Large intestine (tissue), 3 donors: ENCODE measurements around the gene EDA. TPM values are rescaled to one million over a fixed set of nuclear protein-coding genes. Genes with fewer than 3 reads are reported as not detected.

Experiments used
- DNase-seq, 2 donors: peaks; one replicate each; pipeline versions ENCODE4 v3.0.0 to v3.0.0-alpha.2; 2013
- H3K27ac ChIP-seq: one replicate; pipeline ENCODE4 v1.5.1; 2013; ENCODE audit warnings: low read length
- H3K27me3 ChIP-seq: 2 replicates; pipeline ENCODE4 v1.6.1; 2013; ENCODE audit warnings: low read length; ENCODE audit not compliant: control insufficient read depth, insufficient read depth
- H3K36me3 ChIP-seq: 2 replicates; pipeline ENCODE4 v1.6.1; 2013; ENCODE audit warnings: low read length; ENCODE audit not compliant: control insufficient read depth, insufficient read depth
- H3K4me1 ChIP-seq: one replicate; pipeline ENCODE4 v1.6.1; 2013; ENCODE audit warnings: low read length; ENCODE audit not compliant: control insufficient read depth, insufficient read depth
- H3K4me3 ChIP-seq: one replicate; pipeline ENCODE4 v1.5.1; 2013; ENCODE audit warnings: low read length
- H3K9me3 ChIP-seq: one replicate; pipeline ENCODE4 v1.6.1; 2013; ENCODE audit warnings: mild to moderate bottlenecking, low read depth, low read length, moderate library complexity; ENCODE audit not compliant: control insufficient read depth
- WGBS: methylation state at CpG from one replicate; pipeline ENCODE4 v1.1.5; 2013; ENCODE audit warnings: low lambda C conversion rate; ENCODE audit not compliant: insufficient coverage; 5-methylcytosine and 5-hydroxymethylcytosine counted together
- polyA plus RNA-seq: library from polyadenylated mRNA; unstranded; fragments of 120-200 nt; gene quantifications from one replicate; pipeline ENCODE4 v1.2.1, GENCODE V29; 2013

Gene EDA
- polyA plus RNA-seq, 1 donor, result 25.1 TPM

DNA sequence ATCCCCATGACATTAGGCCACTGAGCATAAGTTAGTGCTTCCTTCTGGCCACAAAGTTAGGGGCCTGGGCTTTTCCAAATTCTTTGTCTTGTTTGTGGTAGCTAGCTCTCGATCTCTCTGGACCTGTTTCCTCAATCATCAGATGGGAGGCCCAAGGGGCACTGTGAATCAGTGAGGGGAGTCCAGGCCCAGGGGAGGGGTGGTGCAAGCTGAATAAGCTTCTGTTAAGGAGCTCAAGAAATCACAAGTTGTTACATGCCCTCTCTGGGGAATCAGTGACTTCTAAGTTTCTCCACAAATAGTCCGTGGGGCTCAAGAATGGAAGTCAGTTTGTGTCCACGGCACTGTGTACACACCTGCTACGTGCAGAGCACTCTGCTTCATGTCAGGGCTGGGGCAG is 418.7 kb downstream of the EDA start:
- H3K27ac ChIP-seq, result no peak overlapping the region
- DNase-seq, result no peak
- H3K4me3 ChIP-seq, result no peak overlapping the region
- no CpG with 5 or more reads among the region's 4 CpGs for WGBS
- H3K27me3 ChIP-seq, result no peaks in the 10 kb centered on the region
- no peaks in the 10 kb centered on the region for H3K4me1 ChIP-seq
- no peaks in the 10 kb centered on the region for H3K9me3 ChIP-seq
- peaks cover 6% of the 10 kb centered on the region for H3K36me3 ChIP-seq

DNA sequence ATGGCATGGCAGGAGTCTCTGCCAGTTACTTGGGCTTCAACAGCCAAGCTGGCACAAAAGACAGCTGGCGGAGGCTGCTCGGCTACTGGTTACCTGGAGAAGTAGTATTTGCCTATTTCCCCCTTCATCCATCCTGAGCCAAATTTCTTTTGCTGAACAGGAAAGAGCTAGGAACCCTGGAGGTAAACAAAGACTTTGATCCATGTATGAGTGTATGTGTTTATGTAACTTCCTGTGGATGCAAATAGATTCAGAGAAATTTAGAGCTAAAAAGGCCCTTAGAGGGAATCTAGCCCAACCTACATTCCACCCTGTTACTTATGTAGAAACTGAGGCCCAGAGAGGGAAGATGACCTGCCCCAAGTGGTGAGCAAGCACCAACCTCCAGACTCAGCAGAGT is 422.6 kb downstream of the EDA start:
- no peaks in the 10 kb centered on the region for H3K9me3 ChIP-seq
- DNase-seq, result no peak
- H3K27ac ChIP-seq, result no peak overlapping the region
- H3K4me3 ChIP-seq, result no peak overlapping the region
- no CpG with 5 or more reads among the region's 2 CpGs for WGBS
- H3K36me3 ChIP-seq, result peaks cover 6% of the 10 kb centered on the region
- H3K4me1 ChIP-seq, result no peaks in the 10 kb centered on the region
- H3K27me3 ChIP-seq, result no peaks in the 10 kb centered on the region

DNA sequence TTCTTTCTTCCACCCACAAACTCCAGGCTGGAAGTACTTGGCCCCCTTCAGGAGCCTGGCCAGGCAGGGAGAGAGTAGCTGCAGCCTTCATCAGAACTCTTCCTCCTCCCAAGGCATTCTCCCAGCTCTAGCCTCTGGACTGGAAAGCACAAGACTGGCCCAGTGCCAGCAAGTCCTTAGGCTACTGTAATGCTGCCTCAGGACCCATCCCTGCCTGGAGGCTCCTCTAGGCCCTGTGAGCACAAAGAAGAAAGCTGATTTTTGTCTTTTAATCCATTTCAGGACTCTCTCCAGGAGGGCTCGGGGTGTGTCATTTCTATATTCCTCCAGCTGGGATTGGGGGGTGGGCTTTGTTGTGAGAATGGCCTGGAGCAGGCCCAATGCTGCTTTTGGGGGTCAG is 423.0 kb downstream of the EDA start:
- no peak for DNase-seq
- WGBS, result no CpG with 5 or more reads among the region's 1 CpG
- Histone ChIP-seq H3K9me3 (no peaks in the 10 kb centered on the region), H3K27ac (no peak overlapping the region), H3K4me3 (no peak overlapping the region), H3K4me1 (no peaks in the 10 kb centered on the region), H3K36me3 (peaks cover 6% of the 10 kb centered on the region), H3K27me3 (no peaks in the 10 kb centered on the region)

DNA sequence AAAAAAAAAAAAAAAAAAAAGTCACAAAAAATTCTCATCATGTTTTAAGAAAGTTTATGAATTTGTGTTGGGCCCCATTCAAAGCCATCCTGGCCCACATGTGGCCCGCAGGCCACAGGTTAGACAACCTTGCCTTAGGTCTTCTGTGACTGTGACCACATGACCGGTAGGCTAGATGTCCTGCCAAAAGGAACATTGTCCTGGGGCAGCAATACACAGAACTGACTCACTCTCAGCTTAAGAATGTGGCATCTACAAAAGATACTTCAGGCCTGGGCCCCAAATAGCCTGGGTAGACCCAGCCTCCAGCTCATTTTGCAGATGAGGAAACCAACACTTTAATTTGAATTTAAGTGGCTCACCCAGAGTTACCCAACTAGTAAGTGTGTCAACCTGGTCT is 423.8 kb downstream of the EDA start:
- no peaks in the 10 kb centered on the region for H3K27me3 ChIP-seq
- H3K4me1 ChIP-seq, result no peaks in the 10 kb centered on the region
- H3K9me3 ChIP-seq, result no peaks in the 10 kb centered on the region
- WGBS, result no CpG with 5 or more reads among the region's 2 CpGs
- no peak overlapping the region for H3K27ac ChIP-seq
- no peak overlapping the region for H3K4me3 ChIP-seq
- no peak for DNase-seq
- peaks cover 6% of the 10 kb centered on the region for H3K36me3 ChIP-seq

GRCh38 chrX:70041993-70042392 is 426.1 kb downstream of the EDA start:
- Histone ChIP-seq H3K4me3 (no peak overlapping the region), H3K9me3 (no peaks in the 10 kb centered on the region), H3K36me3 (no peaks in the 10 kb centered on the region), H3K27me3 (no peaks in the 10 kb centered on the region), H3K27ac (no peak overlapping the region), H3K4me1 (no peaks in the 10 kb centered on the region)
- WGBS, result no CpG with 5 or more reads among the region's 6 CpGs
- no peak for DNase-seq

DNA sequence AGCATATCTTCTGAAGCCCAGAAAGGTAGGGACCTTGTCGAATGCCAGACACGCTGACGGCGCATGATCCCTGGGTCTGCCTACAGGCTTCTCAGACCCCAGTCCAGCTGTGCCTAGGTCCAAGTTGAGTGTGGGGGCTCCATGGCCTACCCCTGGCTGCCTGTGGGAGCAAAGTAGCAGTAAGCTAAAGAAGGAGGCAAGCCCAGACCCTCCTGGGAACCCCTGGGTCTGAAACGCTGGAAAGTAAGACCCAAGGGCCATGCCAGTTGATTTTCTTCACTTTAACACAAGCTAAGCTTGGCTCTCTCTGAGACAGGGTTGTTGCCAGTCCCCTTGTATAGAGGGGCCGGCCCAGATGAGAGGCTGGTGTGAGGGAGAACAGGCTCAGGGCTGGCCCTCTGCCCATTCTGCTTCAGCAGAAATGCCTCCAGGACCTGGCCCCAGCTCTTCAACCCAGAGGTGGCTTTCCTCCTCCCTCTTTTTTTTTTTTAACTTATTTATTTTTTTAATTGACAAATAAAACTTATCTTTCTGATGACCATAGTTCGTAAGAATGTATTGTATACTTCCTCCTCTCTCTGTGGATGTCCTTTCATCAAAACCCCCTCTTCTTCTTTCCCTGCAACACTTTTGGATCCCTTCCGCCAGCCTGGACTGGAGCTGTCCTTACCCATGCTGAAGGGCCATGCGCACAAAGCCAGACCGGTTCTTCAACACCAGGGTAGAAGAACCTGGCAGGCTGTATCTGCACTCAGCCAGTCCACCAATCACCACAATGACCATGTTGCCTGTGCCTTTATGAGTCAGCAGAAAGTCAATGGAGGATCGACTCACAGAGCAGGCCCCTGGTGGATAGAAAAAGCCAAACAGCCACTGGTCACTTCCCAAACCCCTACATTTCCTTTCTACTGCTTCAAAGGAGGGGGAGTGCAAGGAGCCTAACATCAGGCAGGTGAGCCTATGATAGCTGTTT is 426.8 kb downstream of the EDA start:
- Histone ChIP-seq H3K4me1 (no peaks in the 10 kb centered on the region), H3K27me3 (no peaks in the 10 kb centered on the region), H3K36me3 (no peaks in the 10 kb centered on the region), H3K9me3 (no peaks in the 10 kb centered on the region), H3K27ac (no peak overlapping the region), H3K4me3 (no peak overlapping the region)
- WGBS, result no CpG with 5 or more reads among the region's 11 CpGs
- no peak for DNase-seq

- no peak for DNase-seq
- no CpG with 5 or more reads among the region's 9 CpGs for WGBS
- H3K9me3 ChIP-seq, result no peaks in the 10 kb centered on the region
- H3K4me3 ChIP-seq, result no peak overlapping the region
- no peaks in the 10 kb centered on the region for H3K4me1 ChIP-seq
- no peaks in the 10 kb centered on the region for H3K36me3 ChIP-seq
- H3K27me3 ChIP-seq, result no peaks in the 10 kb centered on the region
- H3K27ac ChIP-seq, result no peak overlapping the region
These were observed 427.8 kb downstream of the EDA start for GRCh38 chrX:70043685-70044084.

DNA sequence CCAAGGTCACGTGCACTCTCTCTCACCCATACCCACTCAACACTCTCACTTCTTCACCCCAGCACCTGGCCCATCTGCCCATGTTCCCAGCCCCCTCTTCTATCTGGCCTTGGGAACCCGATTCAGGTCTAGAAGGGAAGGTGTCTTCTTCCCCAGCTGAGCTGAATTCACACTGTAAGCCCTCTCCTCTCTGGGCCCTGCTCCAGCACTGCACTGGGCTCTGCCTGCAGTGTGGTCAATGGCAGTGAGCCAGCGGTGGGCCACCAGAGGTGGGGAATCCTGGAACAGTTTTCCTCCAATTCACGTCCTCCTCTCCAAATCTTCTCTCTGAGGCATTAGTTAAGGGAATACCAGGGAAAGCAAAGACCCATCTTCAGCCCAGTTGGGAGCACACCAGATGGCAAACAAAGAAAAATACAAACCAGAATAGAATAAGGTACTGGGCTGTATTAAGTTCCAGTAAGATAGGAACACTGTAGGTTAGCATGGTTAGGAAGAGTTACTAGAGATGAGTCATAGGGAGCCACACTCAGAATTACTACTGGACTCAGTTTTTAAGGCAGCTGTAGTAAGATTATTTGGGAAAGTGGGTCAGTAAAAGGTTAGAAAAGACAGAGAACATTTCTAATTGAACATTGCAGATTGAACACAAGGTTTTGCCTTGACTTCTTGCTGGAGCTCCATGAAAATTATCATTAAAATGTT is 428.8 kb downstream of the EDA start:
- WGBS, result no CpG with 5 or more reads among the region's 4 CpGs
- DNase-seq, result no peak
- H3K9me3 ChIP-seq, result no peaks in the 10 kb centered on the region
- H3K4me3 ChIP-seq, result no peak overlapping the region
- no peak overlapping the region for H3K27ac ChIP-seq
- H3K4me1 ChIP-seq, result no peaks in the 10 kb centered on the region
- no peaks in the 10 kb centered on the region for H3K27me3 ChIP-seq
- H3K36me3 ChIP-seq, result no peaks in the 10 kb centered on the region

DNA sequence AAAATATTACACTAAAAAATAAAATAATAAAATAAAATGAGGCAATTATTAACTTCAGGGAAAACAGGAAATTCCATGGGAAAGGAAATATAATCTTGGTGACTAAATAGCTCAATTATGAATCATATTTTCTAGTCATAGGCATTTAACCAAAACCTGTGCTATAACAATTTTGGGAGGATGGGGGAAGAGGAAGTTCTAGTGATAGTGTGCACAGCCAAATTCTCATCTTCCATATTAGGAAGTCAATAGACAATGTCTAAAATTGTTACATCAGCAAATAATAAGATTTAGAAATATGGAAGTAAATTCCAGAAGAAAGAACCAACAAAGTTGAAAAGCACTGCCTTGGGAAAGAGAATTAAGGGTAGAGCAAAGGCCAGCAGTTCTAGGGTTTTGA is 431.1 kb downstream of the EDA start:
- no peak for DNase-seq
- Histone ChIP-seq H3K27me3 (no peaks in the 10 kb centered on the region), H3K4me3 (no peak overlapping the region), H3K9me3 (no peaks in the 10 kb centered on the region), H3K36me3 (no peaks in the 10 kb centered on the region), H3K4me1 (no peaks in the 10 kb centered on the region), H3K27ac (no peak overlapping the region)

DNA sequence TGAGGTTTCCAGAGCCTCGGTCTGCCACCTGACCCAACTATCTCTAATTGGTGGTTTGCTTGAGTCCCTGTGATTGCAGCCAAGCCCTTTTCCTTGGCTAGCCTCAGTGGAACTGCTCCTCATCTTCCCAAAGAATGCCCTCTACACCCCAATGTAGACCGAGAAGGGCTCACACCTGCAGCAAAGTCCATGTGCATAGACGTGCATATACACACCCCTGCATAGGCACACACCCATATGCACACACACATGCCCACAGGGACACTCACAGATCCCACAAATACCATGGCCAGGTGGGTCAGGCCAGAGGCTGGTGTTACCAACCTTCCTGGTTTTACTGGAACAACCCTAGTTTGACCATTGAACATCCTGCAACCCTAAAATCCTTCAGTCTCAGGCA is 433.5 kb downstream of the EDA start:
- WGBS, result no CpG with 5 or more reads among the region's 3 CpGs
- no peak for DNase-seq
- H3K27ac ChIP-seq, result no peak overlapping the region

More for the DNA sequence above, 433.5 kb downstream of the EDA start:
- Histone ChIP-seq H3K9me3 (no peaks in the 10 kb centered on the region), H3K36me3 (no peaks in the 10 kb centered on the region), H3K27me3 (no peaks in the 10 kb centered on the region), H3K4me1 (no peaks in the 10 kb centered on the region), H3K4me3 (no peak overlapping the region)
